Fibroblast of mammary gland (primary cell): ENCODE data around the gene PHF23.
A peak's percentile ranks its signal among the peaks of the same experiment; 100 is the strongest.

Experiments
- DNase-seq: peaks from one replicate; pipeline ENCODE4 v3.0.0-alpha.2; 2010; ENCODE audit warnings: low read depth
- H3K4me3 ChIP-seq: 2 replicates; pipeline ENCODE4 v1.5.1; 2011; ENCODE audit warnings: low read depth, mild to moderate bottlenecking, low read length, moderate library complexity; ENCODE audit not compliant: control insufficient read depth
- TF ChIP-seq, protein P1 (sequence below): conservative IDR thresholded peaks from 2 replicates; pipeline ENCODE4 v1.5.1; 2011; ENCODE audit warnings: low read depth, low read length, inconsistent platforms; ENCODE audit not compliant: control insufficient read depth, insufficient read depth

Gene PHF23

DNA sequence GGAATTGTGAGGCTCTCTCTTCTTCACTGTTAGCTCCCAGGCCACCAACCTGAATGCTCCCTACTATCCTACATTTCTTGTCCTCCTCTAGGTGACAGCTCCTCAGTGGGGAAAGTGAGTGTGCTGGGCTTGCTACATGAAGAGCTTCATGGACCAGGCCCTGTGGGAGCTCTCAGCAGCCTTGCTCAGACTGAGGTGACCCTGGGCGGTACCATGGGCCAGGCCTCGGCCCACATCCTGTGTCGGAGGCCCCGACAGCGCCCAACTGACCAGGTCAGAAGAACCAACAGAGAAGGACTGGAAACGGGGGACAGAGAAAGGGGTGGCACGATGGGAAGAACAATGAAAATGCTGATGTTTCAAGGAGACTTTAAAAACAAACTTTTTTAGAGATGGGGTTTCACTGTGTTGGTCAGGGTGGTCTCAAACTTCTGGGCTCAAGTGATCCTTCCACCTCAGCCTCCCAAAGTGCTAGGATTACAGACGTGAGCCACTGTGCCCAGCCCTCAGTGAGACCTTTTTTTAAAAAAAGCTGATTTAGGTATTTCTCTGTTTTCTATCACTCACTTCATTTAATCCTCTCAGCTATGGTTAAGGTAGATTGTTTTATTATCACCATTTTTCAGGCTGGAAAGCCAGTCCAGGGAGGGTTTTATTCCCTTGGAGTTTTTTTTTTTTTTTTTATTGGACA is 17.7 kb upstream of the PHF23 start:
- TF ChIP-seq, protein P1, sequence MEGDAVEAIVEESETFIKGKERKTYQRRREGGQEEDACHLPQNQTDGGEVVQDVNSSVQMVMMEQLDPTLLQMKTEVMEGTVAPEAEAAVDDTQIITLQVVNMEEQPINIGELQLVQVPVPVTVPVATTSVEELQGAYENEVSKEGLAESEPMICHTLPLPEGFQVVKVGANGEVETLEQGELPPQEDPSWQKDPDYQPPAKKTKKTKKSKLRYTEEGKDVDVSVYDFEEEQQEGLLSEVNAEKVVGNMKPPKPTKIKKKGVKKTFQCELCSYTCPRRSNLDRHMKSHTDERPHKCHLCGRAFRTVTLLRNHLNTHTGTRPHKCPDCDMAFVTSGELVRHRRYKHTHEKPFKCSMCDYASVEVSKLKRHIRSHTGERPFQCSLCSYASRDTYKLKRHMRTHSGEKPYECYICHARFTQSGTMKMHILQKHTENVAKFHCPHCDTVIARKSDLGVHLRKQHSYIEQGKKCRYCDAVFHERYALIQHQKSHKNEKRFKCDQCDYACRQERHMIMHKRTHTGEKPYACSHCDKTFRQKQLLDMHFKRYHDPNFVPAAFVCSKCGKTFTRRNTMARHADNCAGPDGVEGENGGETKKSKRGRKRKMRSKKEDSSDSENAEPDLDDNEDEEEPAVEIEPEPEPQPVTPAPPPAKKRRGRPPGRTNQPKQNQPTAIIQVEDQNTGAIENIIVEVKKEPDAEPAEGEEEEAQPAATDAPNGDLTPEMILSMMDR = no peak
- no peak for DNase-seq
- no peak overlapping the region for H3K4me3 ChIP-seq

DNA sequence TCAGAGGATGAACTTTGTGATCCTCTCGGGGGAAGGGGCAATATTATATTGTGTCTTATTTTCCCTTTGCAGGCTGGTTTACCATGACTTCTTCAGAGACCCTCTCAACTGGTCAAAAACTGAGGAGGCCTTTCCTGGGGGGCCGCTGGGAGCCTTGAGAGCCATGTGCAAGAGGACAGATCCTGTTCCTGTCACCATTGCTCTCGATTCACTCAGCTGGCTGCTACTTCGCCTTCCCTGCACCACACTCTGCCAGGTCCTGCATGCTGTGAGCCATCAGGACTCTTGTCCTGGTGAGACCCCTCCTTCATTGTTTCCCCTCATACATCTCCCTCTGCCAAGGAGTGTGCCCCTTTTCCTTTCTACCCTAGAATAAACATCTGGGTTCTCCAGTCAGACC is 15.3 kb upstream of the PHF23 start:
- no peak overlapping the region for H3K4me3 ChIP-seq
- TF ChIP-seq, protein P1 = no peak
- DNase-seq = no peak

DNA sequence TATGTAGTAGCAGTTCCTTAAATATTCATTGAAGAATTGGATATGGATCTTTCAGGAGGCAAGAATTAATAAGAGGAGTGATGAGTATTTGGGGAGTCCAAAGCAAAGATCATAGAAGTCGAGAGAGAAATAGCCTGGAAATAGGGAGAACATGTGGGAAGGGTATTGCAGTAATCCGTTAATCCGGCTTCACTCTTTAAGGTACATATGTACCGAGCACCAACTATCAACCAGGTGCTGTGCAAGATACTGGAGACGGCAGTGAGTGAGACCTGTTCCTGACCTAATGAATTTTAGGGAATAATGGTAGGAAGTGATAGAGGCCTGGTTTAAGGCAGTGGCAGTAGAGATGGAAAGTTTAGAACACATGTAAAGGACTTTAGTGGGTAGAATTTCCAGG is 13.8 kb upstream of the PHF23 start:
- H3K4me3 ChIP-seq = peak overlapping the region; percentile 94
- DNase-seq = no peak
- TF ChIP-seq, protein P1 = no peak

DNA sequence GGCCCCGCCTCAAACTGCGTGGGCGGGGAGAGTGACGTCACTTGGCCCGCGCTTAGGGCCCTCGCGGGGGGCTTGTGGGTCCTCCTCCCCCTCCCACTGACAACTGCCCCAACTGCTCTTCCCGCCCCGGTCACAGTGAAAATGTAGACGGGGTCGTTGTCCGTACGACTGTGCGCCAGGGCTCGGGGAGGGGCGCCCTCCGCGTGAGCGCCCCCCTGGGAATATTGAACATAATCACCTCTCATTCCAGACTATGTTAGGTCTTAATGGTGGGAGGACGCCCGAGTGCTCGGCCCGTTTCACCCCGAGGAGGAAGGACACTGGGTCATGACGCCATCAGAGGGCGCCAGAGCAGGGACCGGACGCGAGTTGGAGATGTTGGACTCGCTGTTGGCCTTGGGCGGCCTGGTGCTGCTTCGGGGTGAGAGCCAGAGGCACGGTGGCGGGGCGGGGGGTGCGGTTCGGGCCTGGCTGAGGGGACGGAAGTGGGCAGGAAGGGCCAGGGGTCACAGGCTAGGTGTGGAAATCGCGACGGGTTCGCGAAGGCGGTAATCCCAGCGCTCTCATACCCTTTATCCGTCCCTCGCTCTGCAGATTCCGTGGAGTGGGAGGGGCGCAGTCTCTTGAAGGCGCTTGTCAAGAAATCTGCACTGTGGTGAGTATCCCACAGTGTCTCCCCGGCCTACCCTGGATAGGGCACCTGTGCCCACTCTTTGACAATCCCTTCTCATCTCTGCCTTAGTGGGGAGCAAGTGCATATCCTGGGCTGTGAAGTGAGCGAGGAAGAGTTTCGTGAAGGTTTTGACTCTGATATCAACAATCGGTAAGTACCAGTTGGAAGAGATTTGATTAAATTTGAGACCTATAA is 13.2 kb upstream of the PHF23 start, which contains the start of gene ELP5:
Gene ELP5, plus strand, starts transcription at position 40 of the 868 bp plus-strand sequence. Its CDS starts 336 bp downstream, at position 376.
- peak; percentile 95 for DNase-seq
- TF ChIP-seq, protein P1 = no peak
- H3K4me3 ChIP-seq = peak within 1 kb of the TSS; percentile 94

DNA sequence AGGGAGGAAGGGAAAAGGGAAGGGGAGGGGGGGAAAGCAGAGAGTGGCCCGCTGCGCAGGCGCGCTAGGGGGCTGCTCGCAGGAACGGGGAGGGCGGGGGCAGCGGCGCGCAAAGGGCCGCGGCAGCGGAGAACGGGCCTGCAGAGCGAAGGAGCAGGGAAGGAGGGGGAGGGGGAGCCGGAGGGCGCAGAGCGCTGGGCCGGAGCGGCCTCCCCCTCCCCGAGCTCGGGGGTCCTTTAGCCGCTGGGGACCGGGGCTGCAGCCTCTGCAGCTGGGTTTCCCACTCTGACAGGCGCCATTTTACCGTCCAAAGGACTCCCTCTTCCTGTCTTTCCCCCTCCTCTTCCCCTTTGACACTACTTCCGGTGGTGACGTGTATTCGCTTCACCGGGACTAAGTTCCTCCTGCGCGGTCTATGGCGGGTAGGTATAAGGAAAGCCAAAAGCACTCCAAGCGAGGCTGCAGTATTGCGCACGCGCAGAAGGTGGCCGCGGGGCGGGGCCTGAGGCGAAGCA is 12.5 kb upstream of the PHF23 start, which contains the start of gene CTDNEP1:
Gene CTDNEP1, minus strand, starts transcription at position 74 of the 515 bp plus-strand sequence. CDS start 438 bp downstream, outside the sequence.
- H3K4me3 ChIP-seq = peak within 1 kb of the TSS; percentile 94
- peak; percentile 100 for DNase-seq
- TF ChIP-seq, protein P1 = no peak

DNA sequence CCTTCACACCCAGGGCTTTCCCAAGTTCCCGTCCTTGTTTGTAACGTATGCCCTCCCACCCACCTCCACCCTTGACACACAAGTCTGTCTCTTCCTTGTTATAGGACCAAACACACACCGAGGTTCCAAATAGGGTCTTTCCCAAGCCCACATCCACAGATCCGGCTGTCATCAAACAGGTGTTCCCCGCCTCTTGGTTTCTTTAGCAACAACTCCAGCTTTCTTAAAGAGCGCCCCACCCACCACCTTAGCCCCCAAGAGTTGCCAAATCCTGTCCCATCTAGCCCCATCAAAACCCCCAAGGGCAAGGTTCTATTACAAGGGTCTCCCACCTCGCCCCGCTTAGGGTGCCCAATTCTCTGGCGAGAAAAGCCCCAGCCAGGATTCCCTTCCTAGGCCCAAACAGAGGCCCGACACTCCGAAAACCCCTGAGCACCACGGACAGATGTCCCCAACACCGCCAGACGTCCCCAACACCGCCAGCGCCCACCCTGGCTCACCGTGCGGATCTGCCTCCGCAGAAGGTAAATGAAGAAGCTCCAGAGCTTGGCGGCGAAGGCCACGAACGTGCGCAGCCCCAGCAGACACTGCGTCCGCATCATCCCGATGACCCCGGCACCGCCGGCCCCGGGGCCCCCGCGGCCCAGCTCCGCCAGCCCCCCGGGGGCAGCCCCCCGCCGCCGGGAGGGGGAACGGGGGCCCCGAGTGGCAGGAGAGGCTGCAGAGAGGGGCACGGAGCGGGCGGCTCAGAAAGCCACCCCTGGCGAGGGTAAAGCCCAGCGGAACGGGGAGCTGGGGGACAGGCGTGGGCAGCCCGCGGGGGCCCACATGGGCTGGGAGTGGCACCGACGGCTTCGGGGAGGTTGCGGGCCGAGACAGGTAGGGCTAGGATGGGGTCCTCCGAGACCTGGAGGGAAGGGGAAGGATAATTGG is 11.7 kb upstream of the PHF23 start:
- no peak for DNase-seq
- peak overlapping the region; percentile 94 for H3K4me3 ChIP-seq
- TF ChIP-seq, protein P1 = no peak
